ENCODE data around the gene SNAI3.

The SNAI3 gene

GRCh38 chr16:88652762-88653063, 33.6 kb downstream of the SNAI3 start:
- no peak for TF ChIP-seq REST (IDR thresholded peaks at IDR 0.05; ENCODE audit: insufficient read depth in 1 of 2, low read depth in 2 of 2, low read length in 2 of 2)
- no peak for TF ChIP-seq POLR2AphosphoS5 (IDR thresholded peaks at IDR 0.05; ENCODE audit: low read depth, low read length)
- no peak for TF ChIP-seq FOXP2 (optimal IDR thresholded peaks at IDR 0.05; ENCODE audit: borderline replicate concordance, extremely low read depth, extremely low read length, insufficient read depth)
- no peak for TF ChIP-seq SIN3A (IDR thresholded peaks at IDR 0.05; ENCODE audit: borderline replicate concordance, insufficient read depth, low read length)
- TF ChIP-seq TAF1 (IDR thresholded peaks at IDR 0.05; ENCODE audit: borderline replicate concordance, insufficient read depth, low read length), result no peak

GRCh38 chr16:88651989-88652761, 34.1 kb downstream of the SNAI3 start:
- no peak for TF ChIP-seq FOXP2 (optimal IDR thresholded peaks at IDR 0.05; ENCODE audit: borderline replicate concordance, extremely low read depth, extremely low read length, insufficient read depth)
- no peak for TF ChIP-seq REST (IDR thresholded peaks at IDR 0.05; ENCODE audit: insufficient read depth in 1 of 2, low read depth in 2 of 2, low read length in 2 of 2)
- no peak for TF ChIP-seq TAF1 (IDR thresholded peaks at IDR 0.05; ENCODE audit: borderline replicate concordance, insufficient read depth, low read length)
- no peak for TF ChIP-seq POLR2AphosphoS5 (IDR thresholded peaks at IDR 0.05; ENCODE audit: low read depth, low read length)
- no peak for TF ChIP-seq SIN3A (IDR thresholded peaks at IDR 0.05; ENCODE audit: borderline replicate concordance, insufficient read depth, low read length)

GRCh38 chr16:88651276-88651988, 34.9 kb downstream of the SNAI3 start:
- TF ChIP-seq FOXP2 (optimal IDR thresholded peaks at IDR 0.05; ENCODE audit: borderline replicate concordance, extremely low read depth, extremely low read length, insufficient read depth) (peak; percentile 96), REST (IDR thresholded peaks at IDR 0.05; ENCODE audit: insufficient read depth in 1 of 2, low read depth in 2 of 2, low read length in 2 of 2) (no peak)

GRCh38 chr16:88650749-88651275, 35.5 kb downstream of the SNAI3 start, which contains the start of gene CYBA:
Gene CYBA, minus strand, starts transcription at chr16:88651053. Its CDS starts 40 bp downstream, at chr16:88651013.
- TF ChIP-seq POLR2AphosphoS5 (IDR thresholded peaks at IDR 0.05; ENCODE audit: low read depth, low read length) (peak; percentile 79), REST (IDR thresholded peaks at IDR 0.05; ENCODE audit: insufficient read depth in 1 of 2, low read depth in 2 of 2, low read length in 2 of 2) (no peak), TAF1 (IDR thresholded peaks at IDR 0.05; ENCODE audit: borderline replicate concordance, insufficient read depth, low read length) (peak; percentile 33; the same call in 1 of the 2 replicates), FOXP2 (optimal IDR thresholded peaks at IDR 0.05; ENCODE audit: borderline replicate concordance, extremely low read depth, extremely low read length, insufficient read depth) (peak; percentile 20), SIN3A (IDR thresholded peaks at IDR 0.05; ENCODE audit: borderline replicate concordance, insufficient read depth, low read length) (no peak)

All from PFSK-1 (cell line).